ENCODE data around the gene PDE6D. TPM values are rescaled to one million over a fixed set of nuclear protein-coding genes. Genes with fewer than 3 reads are reported as not detected.

The PDE6D gene
- total and polyA plus RNA-seq, 2 donors (not counting 1 experiment from before 2014, with no cell fraction given): 31.9 to 36.5 TPM

DNA sequence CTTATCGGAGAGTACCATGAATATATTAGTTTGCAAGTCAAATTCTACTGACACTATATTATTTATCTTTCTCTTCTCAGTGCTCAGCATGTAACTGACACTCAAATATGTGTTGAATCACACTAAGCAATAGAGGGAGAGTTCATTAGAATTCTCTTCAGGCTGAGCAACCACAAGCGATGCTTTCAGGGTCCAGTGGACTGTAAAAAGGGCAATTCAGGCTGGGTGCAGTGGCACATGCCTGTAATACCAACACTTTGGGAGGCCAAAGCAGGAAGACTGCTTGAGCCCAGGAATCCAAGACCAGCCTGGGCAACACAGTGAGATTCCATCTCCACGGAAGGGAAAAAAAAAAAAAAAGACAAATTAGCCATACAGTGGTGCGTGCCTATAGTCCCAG lies 16.3 kb downstream of the PDE6D start:
- no peaks in the 10 kb centered on the region for H3K27me3 Mint-ChIP-seq
- no peak overlapping the region for H3K4me2 ChIP-seq (replicated peaks; ENCODE audit: low read depth, low read length, poor library complexity, severe bottlenecking)
- no peak overlapping the region for H3K9ac ChIP-seq (ENCODE audit: low read length)
- H3K79me2 ChIP-seq (ENCODE audit: control insufficient read depth, insufficient read depth, low read length): peaks cover 30% of the 10 kb centered on the region
- ChIA-PET CTCF (no interaction called here), POLR2A (no interaction called here)
- 86% methylated on average over 2 of the region's 4 CpGs for WGBS (ENCODE audit: insufficient coverage)
- H3K4me3 Mint-ChIP-seq: no peak overlapping the region
- H3K27ac Mint-ChIP-seq: no peak overlapping the region
- H3K4me1 ChIP-seq (ENCODE audit: control insufficient read depth in 2 of 2, insufficient read depth in 2 of 2, low read length in 2 of 2): no peaks in the 10 kb centered on the region
- TF ChIP-seq, protein P1, sequence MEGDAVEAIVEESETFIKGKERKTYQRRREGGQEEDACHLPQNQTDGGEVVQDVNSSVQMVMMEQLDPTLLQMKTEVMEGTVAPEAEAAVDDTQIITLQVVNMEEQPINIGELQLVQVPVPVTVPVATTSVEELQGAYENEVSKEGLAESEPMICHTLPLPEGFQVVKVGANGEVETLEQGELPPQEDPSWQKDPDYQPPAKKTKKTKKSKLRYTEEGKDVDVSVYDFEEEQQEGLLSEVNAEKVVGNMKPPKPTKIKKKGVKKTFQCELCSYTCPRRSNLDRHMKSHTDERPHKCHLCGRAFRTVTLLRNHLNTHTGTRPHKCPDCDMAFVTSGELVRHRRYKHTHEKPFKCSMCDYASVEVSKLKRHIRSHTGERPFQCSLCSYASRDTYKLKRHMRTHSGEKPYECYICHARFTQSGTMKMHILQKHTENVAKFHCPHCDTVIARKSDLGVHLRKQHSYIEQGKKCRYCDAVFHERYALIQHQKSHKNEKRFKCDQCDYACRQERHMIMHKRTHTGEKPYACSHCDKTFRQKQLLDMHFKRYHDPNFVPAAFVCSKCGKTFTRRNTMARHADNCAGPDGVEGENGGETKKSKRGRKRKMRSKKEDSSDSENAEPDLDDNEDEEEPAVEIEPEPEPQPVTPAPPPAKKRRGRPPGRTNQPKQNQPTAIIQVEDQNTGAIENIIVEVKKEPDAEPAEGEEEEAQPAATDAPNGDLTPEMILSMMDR (IDR thresholded peaks at IDR 0.05): no peak
- TF ChIP-seq EZH2 (IDR thresholded peaks at IDR 0.05; ENCODE audit: borderline replicate concordance, insufficient read depth, low read depth, low read length, poor library complexity, severe bottlenecking): no peak
- DNase-seq (no peak), ATAC-seq (ENCODE audit: low read depth) (no peak)
- H3K36me3 ChIP-seq (replicated peaks in 1 of 2; ENCODE audit: control extremely low read depth in 1 of 2, control insufficient read depth in 1 of 2, extremely low read depth in 1 of 2, insufficient read depth in 2 of 2, low read length in 1 of 2): no peaks in the 10 kb centered on the region
- intact Hi-C loops (cut with micrococcal nuclease): no loop called here
- no peak overlapping the region for H3K27ac ChIP-seq (ENCODE audit: low read length in 2 of 2)
- H3K27me3 ChIP-seq (replicated peaks in 1 of 4; ENCODE audit: control extremely low read depth in 1 of 4, control insufficient read depth in 3 of 4, insufficient read depth in 4 of 4, low read length in 3 of 4): no peaks in the 10 kb centered on the region
- H2AFZ ChIP-seq (ENCODE audit: insufficient read depth, low read depth, low read length, poor library complexity, severe bottlenecking): no peak overlapping the region
- H3K4me3 ChIP-seq (ENCODE audit: control extremely low read depth in 1 of 5, extremely low read depth in 1 of 5, insufficient read depth in 1 of 5, low read depth in 2 of 5, low read length in 4 of 5): no peak overlapping the region
- no peaks in the 10 kb centered on the region for H4K20me1 ChIP-seq (ENCODE audit: control insufficient read depth, insufficient read depth, low read length, poor library complexity, severe bottlenecking)
- H3K4me1 Mint-ChIP-seq: peaks cover 10% of the 10 kb centered on the region
- H3K9me3 ChIP-seq (ENCODE audit: control extremely low read depth in 1 of 3, control insufficient read depth in 2 of 3, insufficient read depth in 1 of 3, low read length in 2 of 3): no peaks in the 10 kb centered on the region
- H3K9me3 Mint-ChIP-seq (ENCODE audit: insufficient read depth): no peaks in the 10 kb centered on the region

DNA sequence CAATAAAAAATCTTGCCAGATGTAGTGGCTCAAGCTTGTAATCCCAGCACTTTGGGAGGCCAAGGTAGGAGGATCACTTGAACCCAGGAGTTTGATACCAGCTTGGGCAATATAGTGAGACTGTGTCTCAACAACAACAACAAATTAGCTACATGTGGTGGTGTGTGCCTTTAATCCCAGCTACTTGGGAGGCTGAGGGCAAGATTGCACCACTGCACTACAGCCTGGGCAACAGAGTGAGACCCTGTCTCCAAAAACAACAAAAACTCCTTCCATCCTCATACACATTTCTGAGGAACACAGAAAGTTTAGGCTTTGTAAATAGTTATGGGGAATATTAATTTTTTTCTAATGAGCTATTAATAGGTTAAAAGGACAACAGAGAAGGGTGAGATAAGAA lies 17.0 kb downstream of the PDE6D start:
- Mint-ChIP-seq H3K27me3 (no peaks in the 10 kb centered on the region), H3K9me3 (ENCODE audit: insufficient read depth) (no peaks in the 10 kb centered on the region), H3K27ac (no peak overlapping the region), H3K4me3 (no peak overlapping the region), H3K4me1 (peaks cover 5% of the 10 kb centered on the region)
- Histone ChIP-seq H3K36me3 (replicated peaks in 1 of 2; ENCODE audit: control extremely low read depth in 1 of 2, control insufficient read depth in 1 of 2, extremely low read depth in 1 of 2, insufficient read depth in 2 of 2, low read length in 1 of 2) (no peaks in the 10 kb centered on the region), H3K27me3 (replicated peaks in 1 of 4; ENCODE audit: control extremely low read depth in 1 of 4, control insufficient read depth in 3 of 4, insufficient read depth in 4 of 4, low read length in 3 of 4) (no peaks in the 10 kb centered on the region), H3K79me2 (ENCODE audit: control insufficient read depth, insufficient read depth, low read length) (peaks cover 33% of the 10 kb centered on the region), H4K20me1 (ENCODE audit: control insufficient read depth, insufficient read depth, low read length, poor library complexity, severe bottlenecking) (no peaks in the 10 kb centered on the region), H3K4me2 (replicated peaks; ENCODE audit: low read depth, low read length, poor library complexity, severe bottlenecking) (no peak overlapping the region), H3K4me3 (ENCODE audit: control extremely low read depth in 1 of 5, extremely low read depth in 1 of 5, insufficient read depth in 1 of 5, low read depth in 2 of 5, low read length in 4 of 5) (no peak overlapping the region), H3K27ac (ENCODE audit: low read length in 2 of 2) (no peak overlapping the region), H3K4me1 (ENCODE audit: control insufficient read depth in 2 of 2, insufficient read depth in 2 of 2, low read length in 2 of 2) (no peaks in the 10 kb centered on the region), H3K9me3 (ENCODE audit: control extremely low read depth in 1 of 3, control insufficient read depth in 2 of 3, insufficient read depth in 1 of 3, low read length in 2 of 3) (no peaks in the 10 kb centered on the region), H2AFZ (ENCODE audit: insufficient read depth, low read depth, low read length, poor library complexity, severe bottlenecking) (no peak overlapping the region), H3K9ac (ENCODE audit: low read length) (no peak overlapping the region)
- ChIA-PET CTCF (no interaction called here), POLR2A (no interaction called here)
- TF ChIP-seq, protein P1 (IDR thresholded peaks at IDR 0.05): no peak
- TF ChIP-seq EZH2 (IDR thresholded peaks at IDR 0.05; ENCODE audit: borderline replicate concordance, insufficient read depth, low read depth, low read length, poor library complexity, severe bottlenecking): no peak
- ATAC-seq (ENCODE audit: low read depth) (no peak), DNase-seq (no peak)
- intact Hi-C loops (cut with micrococcal nuclease): no loop called here
